SJCRH30 (cell line): Measurements from ENCODE around the gene CPNE8. TPM values are rescaled to one million over a fixed set of nuclear protein-coding genes. Genes with fewer than 3 reads are reported as not detected.

Source experiments
- DNase-seq, 2 experiments: peaks; one replicate each; pipeline ENCODE4 v3.0.0-alpha.2; 2015 to 2020
- H3K27ac ChIP-seq: fragments of 250-450 bp; sonication (Bioruptor Pico); 2 replicates; pipeline ENCODE4 v1.5.1; 2020; ENCODE audit warnings: mild to moderate bottlenecking, moderate library complexity
- H3K27me3 ChIP-seq: fragments of 250-450 bp; sonication (Bioruptor Pico); 2 replicates; pipeline ENCODE4 v1.5.1; 2020; ENCODE audit warnings: mild to moderate bottlenecking, moderate library complexity
- H3K36me3 ChIP-seq: fragments of 250-450 bp; sonication (Bioruptor Pico); 2 replicates; pipeline ENCODE4 v1.5.1; 2020; ENCODE audit warnings: mild to moderate bottlenecking, moderate library complexity
- H3K4me1 ChIP-seq: fragments of 250-450 bp; sonication (Bioruptor Pico); 2 replicates; pipeline ENCODE4 v1.5.1; 2020; ENCODE audit warnings: mild to moderate bottlenecking, moderate library complexity
- H3K4me3 ChIP-seq: fragments of 250-450 bp; sonication (Bioruptor Pico); 2 replicates; pipeline ENCODE4 v1.5.1; 2020; ENCODE audit warnings: mild to moderate bottlenecking, moderate library complexity
- H3K9me3 ChIP-seq: fragments of 250-450 bp; sonication (Bioruptor Pico); replicated peaks from 2 replicates; pipeline ENCODE4 v1.5.1; 2020; ENCODE audit warnings: mild to moderate bottlenecking, moderate library complexity
- total RNA-seq: library from RNA; depleted of rRNA; stranded (reverse); fragments of >200 nt; shearing (Covaris generic); gene quantifications from 2 replicates; pipeline ENCODE4 v1.2.3, GENCODE V29; 2014

The CPNE8 gene
- total RNA-seq, 1 experiment from 2014 or later, result not detected

DNA sequence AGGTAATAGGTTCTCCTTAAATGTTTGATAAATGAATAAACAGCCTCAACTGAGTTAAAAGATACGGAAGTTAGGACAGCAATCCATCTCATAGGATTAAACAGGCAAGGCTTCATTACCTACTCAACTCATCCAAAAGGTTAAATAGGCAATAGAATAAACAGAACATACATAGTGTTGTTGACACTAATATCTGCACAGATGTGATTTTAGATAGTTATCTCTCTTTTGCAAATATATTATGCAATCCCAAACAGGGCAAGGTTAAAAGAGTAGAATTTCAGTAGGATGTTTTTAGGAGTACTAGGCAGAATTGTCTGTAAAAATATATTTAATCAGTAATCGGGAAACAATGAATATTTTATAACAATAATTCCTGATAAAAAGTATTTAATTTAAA is 276.3 kb downstream of the CPNE8 start:
- Histone ChIP-seq H3K27me3 (0 out of 2 replicates have a peak, but pooled peaks cover 6% of the 10 kb centered on the region), H3K9me3 (no peaks in the 10 kb centered on the region), H3K4me3 (no peak overlapping the region), H3K4me1 (no peaks in the 10 kb centered on the region), H3K36me3 (no peaks in the 10 kb centered on the region), H3K27ac (no peak overlapping the region)
- DNase-seq, result no peak

DNA sequence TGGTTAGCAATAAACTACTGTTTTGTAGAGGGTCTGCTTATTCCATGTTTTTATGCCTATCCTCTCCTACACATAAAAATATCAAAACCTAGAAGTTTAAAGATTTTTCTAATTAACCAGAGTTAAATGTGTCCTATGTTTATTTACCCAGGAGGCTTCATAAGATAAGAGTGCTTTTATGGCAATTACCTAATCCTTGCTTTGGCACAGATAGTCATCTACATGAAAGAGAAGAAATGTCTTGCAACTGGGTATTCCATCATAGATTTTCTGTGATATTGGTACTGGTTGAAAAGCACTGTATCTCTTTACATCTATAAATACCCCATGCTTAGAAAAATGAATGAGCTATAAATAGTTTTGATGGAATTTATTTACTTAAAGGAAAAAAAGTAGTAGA is 277.1 kb downstream of the CPNE8 start:
- no peak overlapping the region for H3K4me3 ChIP-seq
- DNase-seq, result no peak
- H3K27me3 ChIP-seq, result 0 out of 2 replicates have a peak, but pooled peaks cover 6% of the 10 kb centered on the region
- H3K27ac ChIP-seq, result no peak overlapping the region
- no peaks in the 10 kb centered on the region for H3K9me3 ChIP-seq
- H3K4me1 ChIP-seq, result no peaks in the 10 kb centered on the region
- H3K36me3 ChIP-seq, result no peaks in the 10 kb centered on the region

DNA sequence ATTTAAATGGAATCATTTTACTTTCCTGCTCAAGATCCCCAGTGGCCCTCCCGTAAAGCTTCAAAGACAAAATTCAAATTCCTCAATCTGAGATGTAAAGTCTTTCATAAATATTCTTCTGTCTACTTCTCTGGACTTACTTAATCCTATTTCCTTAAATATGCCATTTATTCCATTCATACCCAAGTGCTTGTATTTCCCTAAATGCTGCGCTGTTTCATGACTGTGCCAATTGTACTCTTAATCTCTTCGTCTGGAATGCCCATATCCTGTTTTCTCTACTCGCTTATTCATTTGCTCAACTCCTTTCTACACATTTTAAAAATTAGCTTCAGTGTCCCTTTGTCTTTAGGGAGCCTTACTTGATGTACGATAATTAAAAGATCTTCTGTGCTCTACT is 280.1 kb downstream of the CPNE8 start:
- Histone ChIP-seq H3K27me3 (0 out of 2 replicates have a peak, but pooled peaks cover 6% of the 10 kb centered on the region), H3K27ac (no peak overlapping the region), H3K9me3 (no peaks in the 10 kb centered on the region), H3K36me3 (no peaks in the 10 kb centered on the region), H3K4me3 (no peak overlapping the region), H3K4me1 (no peaks in the 10 kb centered on the region)
- no peak for DNase-seq

- DNase-seq, result no peak
- no peaks in the 10 kb centered on the region for H3K4me1 ChIP-seq
- H3K9me3 ChIP-seq, result no peaks in the 10 kb centered on the region
- H3K36me3 ChIP-seq, result no peaks in the 10 kb centered on the region
- H3K27ac ChIP-seq, result no peak overlapping the region
- H3K4me3 ChIP-seq, result no peak overlapping the region
- no peaks in the 10 kb centered on the region; the same call in 1 of the 2 replicates for H3K27me3 ChIP-seq
Measured at GRCh38 chr12:38614171-38614570, 291.2 kb downstream of the CPNE8 start.

DNA sequence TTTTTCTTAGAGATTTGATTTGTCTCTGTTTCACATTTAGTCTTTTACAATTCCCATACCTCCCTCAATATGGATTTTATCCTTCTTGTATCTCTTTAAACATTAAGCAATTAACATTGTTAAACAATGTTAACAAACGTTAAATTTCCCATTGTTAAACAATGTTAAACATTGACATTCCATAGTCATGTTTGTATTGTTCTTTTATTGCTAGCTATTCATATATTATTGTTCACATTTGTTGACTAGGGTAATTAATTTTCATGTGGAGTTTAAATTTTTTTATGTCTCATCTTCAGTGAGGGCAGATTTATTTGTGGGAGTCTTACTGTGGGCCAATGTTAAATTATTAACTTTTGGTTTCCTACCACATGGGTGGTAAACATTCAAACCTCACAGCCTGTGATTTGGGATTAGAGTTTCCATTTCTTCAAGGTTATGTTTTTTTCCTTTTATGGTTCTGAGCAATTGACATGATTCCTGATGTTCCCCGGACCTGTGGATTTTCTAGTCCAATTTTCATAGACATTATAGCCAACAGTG is 294.5 kb downstream of the CPNE8 start:
- Histone ChIP-seq H3K27me3 (no peaks in the 10 kb centered on the region), H3K4me3 (no peak overlapping the region), H3K4me1 (no peaks in the 10 kb centered on the region), H3K27ac (no peak overlapping the region), H3K9me3 (no peaks in the 10 kb centered on the region), H3K36me3 (no peaks in the 10 kb centered on the region)
- no peak for DNase-seq

DNA sequence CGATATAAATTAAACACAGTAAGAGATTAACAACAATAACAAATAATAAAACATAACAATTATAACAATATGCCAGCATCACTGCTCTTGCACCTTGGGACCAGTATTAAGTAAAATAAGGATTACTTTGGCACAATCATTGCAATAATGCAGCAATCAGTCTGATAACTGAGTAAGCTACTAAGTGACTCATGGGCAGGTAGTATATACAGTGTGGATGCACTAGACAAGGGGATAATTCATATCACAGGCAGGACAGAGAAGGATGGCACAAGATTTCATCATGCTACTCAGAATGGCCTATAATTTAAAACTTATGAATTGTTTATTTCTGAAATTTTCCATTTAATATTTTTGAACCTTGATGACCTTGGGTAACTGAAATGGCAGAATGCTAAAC is 298.1 kb downstream of the CPNE8 start:
- no peaks in the 10 kb centered on the region for H3K36me3 ChIP-seq
- H3K4me3 ChIP-seq, result no peak overlapping the region
- H3K27ac ChIP-seq, result no peak overlapping the region
- no peaks in the 10 kb centered on the region for H3K27me3 ChIP-seq
- H3K4me1 ChIP-seq, result no peaks in the 10 kb centered on the region
- DNase-seq, result no peak
- no peaks in the 10 kb centered on the region for H3K9me3 ChIP-seq
